ENCODE measurements around the gene EFEMP1.

DNA sequence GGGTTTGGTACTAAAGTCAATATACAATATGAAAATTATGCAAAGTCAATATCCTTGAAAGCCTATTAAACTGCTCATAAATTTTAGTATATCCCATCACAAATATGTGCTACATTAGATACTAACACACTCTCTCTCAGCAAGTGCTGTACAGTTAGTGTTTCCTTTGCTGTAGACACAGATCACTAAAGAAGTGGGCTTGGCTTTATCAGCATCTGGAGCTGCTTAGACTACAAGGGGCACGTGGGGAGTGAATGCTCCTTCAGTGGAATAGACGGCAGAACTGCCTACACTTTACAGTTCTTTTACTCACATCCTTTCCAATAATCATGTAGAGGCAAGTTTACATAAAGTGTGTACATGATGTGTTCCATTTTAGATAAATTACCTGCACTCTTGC, 26.0 kb upstream of the EFEMP1 start:
- TF ChIP-seq, protein P1, sequence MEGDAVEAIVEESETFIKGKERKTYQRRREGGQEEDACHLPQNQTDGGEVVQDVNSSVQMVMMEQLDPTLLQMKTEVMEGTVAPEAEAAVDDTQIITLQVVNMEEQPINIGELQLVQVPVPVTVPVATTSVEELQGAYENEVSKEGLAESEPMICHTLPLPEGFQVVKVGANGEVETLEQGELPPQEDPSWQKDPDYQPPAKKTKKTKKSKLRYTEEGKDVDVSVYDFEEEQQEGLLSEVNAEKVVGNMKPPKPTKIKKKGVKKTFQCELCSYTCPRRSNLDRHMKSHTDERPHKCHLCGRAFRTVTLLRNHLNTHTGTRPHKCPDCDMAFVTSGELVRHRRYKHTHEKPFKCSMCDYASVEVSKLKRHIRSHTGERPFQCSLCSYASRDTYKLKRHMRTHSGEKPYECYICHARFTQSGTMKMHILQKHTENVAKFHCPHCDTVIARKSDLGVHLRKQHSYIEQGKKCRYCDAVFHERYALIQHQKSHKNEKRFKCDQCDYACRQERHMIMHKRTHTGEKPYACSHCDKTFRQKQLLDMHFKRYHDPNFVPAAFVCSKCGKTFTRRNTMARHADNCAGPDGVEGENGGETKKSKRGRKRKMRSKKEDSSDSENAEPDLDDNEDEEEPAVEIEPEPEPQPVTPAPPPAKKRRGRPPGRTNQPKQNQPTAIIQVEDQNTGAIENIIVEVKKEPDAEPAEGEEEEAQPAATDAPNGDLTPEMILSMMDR (IDR thresholded peaks at IDR 0.05; ENCODE audit: low read depth, low read length, missing input control): no peak
- no peak for TF ChIP-seq RAD21 (IDR thresholded peaks at IDR 0.05)
- no peak for TF ChIP-seq MAX (IDR thresholded peaks at IDR 0.05)
- no peak for TF ChIP-seq JUND (IDR thresholded peaks at IDR 0.05)
- TF ChIP-seq ZBTB33 (IDR thresholded peaks at IDR 0.05): no peak
- no peak for TF ChIP-seq YY1 (IDR thresholded peaks at IDR 0.05)
- TF ChIP-seq GABPA (IDR thresholded peaks at IDR 0.05 in 1 of 2, conservative IDR thresholded peaks at IDR 0.05 in 1 of 2): no peak
- TF ChIP-seq TAF1 (conservative IDR thresholded peaks at IDR 0.05): no peak
- no peak for TF ChIP-seq SP1 (IDR thresholded peaks at IDR 0.05)
- no peak for TF ChIP-seq REST (IDR thresholded peaks at IDR 0.05)
- TF ChIP-seq FOXA1 (IDR thresholded peaks at IDR 0.05): no peak
